Activated naive CD4-positive, alpha-beta T cell treated with anti-CD3 and anti-CD28 coated beads, Interleukin-2, amount 50 U/mL, for 24 hours (primary cell): ENCODE data around the gene STAG2.
"Not testable (repeated sequence)": the region's sequence is repeated elsewhere in the genome, so short reads cannot be mapped to it uniquely, and the experiment has no call there.

Experiments used
- H3K27ac Mint-ChIP-seq: one replicate; pipeline ENCODE4 v1.8.0; 2021; ENCODE audit warnings: mild to moderate bottlenecking, mixed read lengths
- H3K27me3 Mint-ChIP-seq: one replicate; pipeline ENCODE4 v1.8.0; 2021; ENCODE audit warnings: mixed read lengths
- H3K36me3 Mint-ChIP-seq: one replicate; pipeline ENCODE4 v1.8.0; 2021; ENCODE audit warnings: mixed read lengths
- H3K4me1 Mint-ChIP-seq: one replicate; pipeline ENCODE4 v1.8.0; 2021; ENCODE audit warnings: mixed read lengths
- H3K4me3 Mint-ChIP-seq: one replicate; pipeline ENCODE4 v1.8.0; 2021; ENCODE audit warnings: mild to moderate bottlenecking, mixed read lengths
- H3K9me3 Mint-ChIP-seq: one replicate; pipeline ENCODE4 v1.8.0; 2021; ENCODE audit warnings: mixed read lengths

Gene STAG2

DNA sequence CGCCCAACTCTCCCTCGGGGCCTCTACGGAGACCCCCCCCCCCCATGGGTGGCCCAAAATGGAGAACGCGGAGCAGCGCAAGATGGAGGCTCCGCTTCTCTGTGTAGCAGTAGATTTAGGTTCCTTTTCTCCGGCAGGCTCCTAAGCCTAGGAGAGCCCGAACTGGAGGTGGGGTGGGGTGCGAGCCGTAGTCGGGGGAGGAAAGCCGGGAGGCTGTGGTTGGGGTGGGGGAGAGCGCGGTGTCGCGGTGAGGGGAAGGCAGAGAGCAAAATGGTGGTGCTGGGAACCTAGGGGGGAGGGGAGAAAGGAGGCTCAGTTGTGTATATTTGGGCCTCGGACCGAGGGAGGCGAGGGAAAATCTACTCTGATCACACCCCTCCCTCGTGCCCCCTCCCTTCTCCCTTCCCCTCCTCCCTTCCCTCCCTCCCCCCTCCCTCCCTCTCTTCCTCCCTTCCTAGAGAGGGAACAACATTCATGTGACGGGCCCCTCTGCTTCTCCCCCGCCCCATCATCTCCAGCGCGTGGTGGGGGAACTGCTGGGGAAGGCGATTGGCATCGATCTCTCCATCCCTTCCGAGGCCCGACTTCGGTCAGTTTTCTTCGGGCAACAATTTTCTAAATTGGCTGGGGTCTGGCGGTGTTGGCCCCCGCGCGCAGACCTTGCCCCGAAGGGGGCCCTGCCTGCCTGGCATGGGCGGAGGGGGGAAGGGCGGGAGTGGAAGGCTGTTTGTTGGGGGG, at the start of gene STAG2:
TSS of gene STAG2 (plus strand) at position 439 of the 738 bp plus-strand sequence. CDS start 60,922 bp downstream, outside the sequence.
- Mint-ChIP-seq H3K9me3 (no peaks in the 10 kb centered on the region), H3K36me3 (no peaks in the 10 kb centered on the region), H3K4me3 (peak within 1 kb of the TSS; percentile 99), H3K27ac (peak within 1 kb of the TSS; percentile 99), H3K27me3 (no peaks in the 10 kb centered on the region), H3K4me1 (peaks cover 34% of the 10 kb centered on the region)

DNA sequence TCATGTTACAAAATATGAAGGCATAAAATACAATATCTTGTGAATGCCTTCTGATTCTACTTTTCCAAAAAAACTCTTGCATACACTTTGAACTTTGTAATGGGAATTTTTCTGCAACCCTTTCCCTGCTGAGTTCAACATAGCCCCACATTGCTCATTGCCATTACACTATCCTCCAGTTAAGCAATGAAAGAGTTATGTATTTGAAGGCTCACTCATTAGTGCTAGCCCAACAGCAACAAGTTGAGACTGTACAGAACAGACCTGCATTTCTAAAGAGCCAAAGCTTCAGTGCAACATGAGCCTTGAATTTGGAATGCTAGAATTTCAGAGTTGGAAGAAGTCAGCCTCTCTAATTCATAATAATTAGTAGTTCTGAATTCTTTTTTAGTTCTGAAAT, 44.4 kb upstream of the STAG2 start:
- Mint-ChIP-seq H3K36me3 (no peaks in the 10 kb centered on the region), H3K27ac (no peak overlapping the region), H3K27me3 (no peaks in the 10 kb centered on the region), H3K9me3 (no peaks in the 10 kb centered on the region), H3K4me3 (no peak overlapping the region), H3K4me1 (no peaks in the 10 kb centered on the region)

DNA sequence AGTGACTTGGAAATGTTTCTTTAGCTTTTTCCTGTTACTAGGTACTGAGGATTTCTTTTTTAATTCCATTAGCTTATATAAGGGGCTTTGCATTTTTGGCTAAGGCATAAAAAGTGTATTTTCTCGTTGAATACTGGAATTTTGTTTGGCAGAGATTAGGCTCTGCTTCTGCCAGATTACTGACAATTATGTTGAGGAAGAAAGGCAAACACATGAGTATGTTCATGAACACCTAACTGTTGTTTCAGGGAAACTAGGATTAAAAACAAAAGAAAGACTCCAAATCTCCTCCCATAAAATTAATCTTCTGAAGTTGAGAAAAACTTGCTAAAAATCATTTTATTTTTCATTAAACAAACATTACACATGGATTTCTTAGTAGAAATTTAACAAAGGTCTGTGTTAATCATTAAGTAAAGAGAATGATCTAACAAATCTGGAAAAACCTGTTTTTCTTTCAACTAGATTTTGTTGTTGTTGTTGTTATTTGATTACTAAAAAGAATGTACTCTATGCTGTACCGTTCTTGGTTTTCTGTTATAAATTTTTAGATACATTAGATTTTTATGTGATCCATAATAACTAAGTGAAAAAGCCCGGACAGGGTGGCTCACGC, 43.3 kb upstream of the STAG2 start:
- no peak overlapping the region for H3K4me3 Mint-ChIP-seq
- H3K27me3 Mint-ChIP-seq = no peaks in the 10 kb centered on the region
- no peaks in the 10 kb centered on the region for H3K9me3 Mint-ChIP-seq
- H3K36me3 Mint-ChIP-seq = no peaks in the 10 kb centered on the region
- no peaks in the 10 kb centered on the region for H3K4me1 Mint-ChIP-seq
- no peak overlapping the region for H3K27ac Mint-ChIP-seq

DNA sequence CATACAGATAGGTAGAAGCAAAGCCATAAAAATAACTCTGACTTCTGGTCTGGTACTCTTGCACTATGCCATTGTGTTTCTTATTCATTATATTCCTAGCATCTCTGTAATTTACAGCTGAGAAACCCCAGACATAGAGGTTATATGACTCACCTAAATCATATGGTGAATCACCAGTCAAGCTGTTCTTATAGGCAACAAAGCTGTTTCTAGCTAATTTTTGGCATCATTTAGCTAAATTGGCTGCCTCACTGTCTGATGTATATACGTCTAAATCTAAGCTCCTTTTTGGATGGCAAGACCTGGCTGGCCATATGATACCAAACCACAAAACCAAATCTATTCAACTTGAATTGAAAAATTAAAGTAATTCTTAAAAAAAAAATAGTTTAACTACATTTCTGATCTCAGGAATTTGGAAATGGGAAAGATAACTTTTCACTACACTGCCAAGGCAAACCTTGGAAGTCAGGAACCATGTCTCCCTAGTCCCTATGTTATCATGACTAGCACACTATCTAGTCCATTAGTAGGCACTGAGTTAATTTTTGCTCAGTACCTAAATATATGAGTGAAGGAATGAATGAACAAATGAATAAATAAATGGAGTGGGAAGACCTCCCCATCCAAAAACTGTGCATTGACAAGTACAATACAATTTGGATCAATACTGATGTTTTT, 41.3 kb upstream of the STAG2 start:
- Mint-ChIP-seq H3K4me3 (no peak overlapping the region), H3K9me3 (no peaks in the 10 kb centered on the region), H3K27me3 (no peaks in the 10 kb centered on the region), H3K36me3 (no peaks in the 10 kb centered on the region), H3K27ac (no peak overlapping the region), H3K4me1 (no peaks in the 10 kb centered on the region)

DNA sequence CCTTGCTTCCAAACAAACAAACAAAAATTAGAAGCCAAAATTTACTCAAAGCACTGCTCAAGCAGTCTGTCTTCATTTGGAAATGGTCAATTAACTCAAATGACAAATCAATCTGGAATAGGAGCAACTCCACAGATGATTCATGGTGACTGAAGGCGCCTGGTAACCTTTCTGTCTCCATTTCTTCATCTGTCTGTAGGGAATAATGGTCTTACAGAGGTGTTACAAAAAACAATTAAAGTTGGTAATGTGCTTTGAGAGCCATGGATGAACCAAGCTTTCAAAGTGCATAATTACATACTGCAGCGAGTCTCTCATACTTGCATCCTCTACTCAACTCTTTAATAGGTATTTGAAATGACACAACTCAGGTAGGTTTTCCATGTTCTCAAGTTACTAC, 38.3 kb upstream of the STAG2 start:
- no peaks in the 10 kb centered on the region for H3K9me3 Mint-ChIP-seq
- H3K27me3 Mint-ChIP-seq = no peaks in the 10 kb centered on the region
- H3K36me3 Mint-ChIP-seq = no peaks in the 10 kb centered on the region
- no peak overlapping the region for H3K4me3 Mint-ChIP-seq
- H3K27ac Mint-ChIP-seq = no peak overlapping the region
- no peaks in the 10 kb centered on the region for H3K4me1 Mint-ChIP-seq

DNA sequence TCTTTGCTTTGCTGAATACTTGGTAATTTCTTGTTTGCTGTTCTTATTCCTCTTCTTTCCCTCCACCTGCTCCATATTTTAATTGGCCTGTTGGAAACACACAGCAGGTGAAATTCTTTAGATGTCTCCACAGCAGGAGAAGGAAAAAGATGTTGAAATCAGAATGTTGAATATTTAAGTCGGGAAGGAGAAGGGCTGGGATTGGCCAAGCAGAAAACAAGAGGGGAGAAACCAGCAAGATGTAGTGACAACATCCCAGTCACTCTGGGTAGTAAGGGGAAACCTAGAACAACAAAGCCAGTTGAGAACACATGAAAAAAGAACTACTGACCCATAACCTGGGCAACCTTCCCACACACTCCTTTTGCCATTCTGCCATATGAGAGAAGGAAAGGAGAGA, 37.3 kb upstream of the STAG2 start:
- H3K27ac Mint-ChIP-seq = no peak overlapping the region
- no peaks in the 10 kb centered on the region for H3K36me3 Mint-ChIP-seq
- no peaks in the 10 kb centered on the region for H3K4me1 Mint-ChIP-seq
- no peak overlapping the region for H3K4me3 Mint-ChIP-seq
- H3K9me3 Mint-ChIP-seq = no peaks in the 10 kb centered on the region
- H3K27me3 Mint-ChIP-seq = no peaks in the 10 kb centered on the region

DNA sequence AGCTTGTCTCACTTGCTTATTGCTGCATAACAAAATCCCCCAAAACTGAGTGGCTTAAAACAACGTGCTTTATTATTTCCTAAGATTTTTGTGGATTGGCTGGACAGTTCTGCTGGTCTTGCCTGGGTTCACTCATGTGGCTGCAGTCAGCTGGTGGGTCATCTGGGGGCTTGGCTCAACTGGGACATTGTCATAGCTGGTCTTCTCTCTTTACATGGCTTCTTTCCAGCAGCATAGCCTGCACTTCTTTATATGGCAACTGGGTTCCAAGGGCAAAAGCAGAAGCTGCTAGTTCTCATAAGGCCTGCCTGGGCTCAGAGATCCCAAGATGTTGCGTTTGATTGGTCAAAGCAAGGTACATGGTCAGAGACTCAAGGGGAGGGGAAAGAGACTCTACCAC, 33.7 kb upstream of the STAG2 start:
- Mint-ChIP-seq H3K9me3 (no peaks in the 10 kb centered on the region), H3K4me1 (no peaks in the 10 kb centered on the region), H3K27ac (no peak overlapping the region), H3K27me3 (no peaks in the 10 kb centered on the region), H3K36me3 (no peaks in the 10 kb centered on the region), H3K4me3 (no peak overlapping the region)

DNA sequence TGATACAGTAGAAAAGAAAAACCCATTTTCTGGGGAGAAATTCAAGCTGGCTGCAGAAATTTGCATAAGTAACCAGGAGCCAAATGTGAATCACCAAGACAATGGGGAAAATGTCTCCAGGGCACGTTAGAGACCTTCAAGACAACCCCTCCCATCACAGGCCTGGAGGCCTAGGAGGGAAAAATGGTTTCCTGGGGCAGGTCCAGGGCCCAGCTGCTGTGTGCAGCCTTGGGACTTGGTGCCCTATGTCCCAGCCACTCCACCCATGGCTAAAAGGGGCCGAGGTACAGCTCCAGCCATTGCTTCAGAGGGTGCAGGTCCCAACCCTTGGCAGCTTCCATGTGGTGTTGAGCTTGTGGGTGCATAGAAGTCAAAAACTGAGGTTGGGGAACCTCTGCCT, 29.5 kb upstream of the STAG2 start:
- H3K4me3 Mint-ChIP-seq = not testable (repeated sequence)

DNA sequence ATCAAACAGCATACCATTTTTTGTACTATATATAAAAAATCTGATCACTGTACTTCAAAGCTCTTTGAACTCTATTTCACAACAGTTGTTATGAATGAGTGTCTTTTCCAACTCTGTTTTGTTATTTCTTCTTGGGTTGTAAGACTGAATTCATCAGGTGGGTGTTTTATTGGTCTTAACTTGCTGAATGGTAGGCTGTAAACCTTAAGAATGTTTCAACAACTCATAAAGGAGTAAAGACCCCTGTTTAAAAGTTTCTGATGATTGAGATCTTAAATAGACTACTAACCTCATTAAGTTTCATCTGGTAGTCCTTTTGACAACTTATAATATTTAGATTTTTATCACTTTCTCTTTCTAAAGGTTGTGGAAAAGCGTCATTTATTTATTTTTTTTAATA, 18.4 kb upstream of the STAG2 start:
- Mint-ChIP-seq H3K4me3 (no peak overlapping the region), H3K36me3 (no peaks in the 10 kb centered on the region), H3K4me1 (no peaks in the 10 kb centered on the region), H3K27me3 (no peaks in the 10 kb centered on the region), H3K9me3 (no peaks in the 10 kb centered on the region), H3K27ac (no peak overlapping the region)

More for the DNA sequence above, 29.5 kb upstream of the STAG2 start:
- not testable (repeated sequence) for H3K4me1 Mint-ChIP-seq, H3K9me3 Mint-ChIP-seq, H3K36me3 Mint-ChIP-seq, H3K27ac Mint-ChIP-seq, H3K27me3 Mint-ChIP-seq

DNA sequence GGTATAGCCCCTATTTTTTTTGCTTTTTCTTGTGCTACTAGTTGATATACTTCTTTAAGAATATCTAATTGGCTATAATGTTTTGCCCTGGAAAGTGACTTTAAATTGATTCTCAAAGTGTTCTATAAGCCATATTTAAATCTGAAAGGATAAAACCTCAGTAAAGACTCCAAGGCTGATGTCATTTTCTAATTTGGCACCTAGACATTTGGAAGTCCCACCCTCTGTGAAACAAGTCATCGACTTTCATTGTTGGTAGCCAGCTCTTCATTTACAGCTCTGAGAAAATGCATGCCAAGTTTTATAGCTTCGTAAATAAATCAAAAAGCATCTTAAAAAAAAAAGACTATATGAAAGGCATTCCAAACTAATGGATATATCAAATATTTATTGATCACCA, 18.0 kb upstream of the STAG2 start:
- Mint-ChIP-seq H3K4me1 (no peaks in the 10 kb centered on the region), H3K27ac (no peak overlapping the region), H3K9me3 (no peaks in the 10 kb centered on the region), H3K36me3 (no peaks in the 10 kb centered on the region), H3K4me3 (no peak overlapping the region), H3K27me3 (no peaks in the 10 kb centered on the region)

DNA sequence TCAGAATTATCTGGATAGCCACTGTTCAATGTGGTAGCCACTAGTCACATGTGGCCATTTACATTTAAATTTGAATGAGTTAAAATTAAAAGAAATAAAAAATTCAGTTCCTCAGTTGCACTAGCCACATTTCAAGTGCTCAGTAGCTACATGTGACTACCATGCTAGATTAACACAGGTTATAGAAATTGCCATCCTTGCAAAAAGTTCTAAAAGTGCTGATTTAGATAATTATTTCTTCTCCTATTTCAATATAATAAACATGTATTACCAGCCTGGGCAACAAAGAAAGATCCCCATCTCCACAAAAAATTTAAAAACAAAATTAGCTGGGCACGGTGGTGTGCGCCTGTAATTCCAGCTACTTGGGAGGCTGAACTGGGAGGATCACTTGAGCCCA, 11.7 kb upstream of the STAG2 start:
- Mint-ChIP-seq H3K27ac (no peak overlapping the region), H3K9me3 (no peaks in the 10 kb centered on the region), H3K27me3 (no peaks in the 10 kb centered on the region), H3K4me3 (no peak overlapping the region), H3K36me3 (no peaks in the 10 kb centered on the region), H3K4me1 (no peaks in the 10 kb centered on the region)

DNA sequence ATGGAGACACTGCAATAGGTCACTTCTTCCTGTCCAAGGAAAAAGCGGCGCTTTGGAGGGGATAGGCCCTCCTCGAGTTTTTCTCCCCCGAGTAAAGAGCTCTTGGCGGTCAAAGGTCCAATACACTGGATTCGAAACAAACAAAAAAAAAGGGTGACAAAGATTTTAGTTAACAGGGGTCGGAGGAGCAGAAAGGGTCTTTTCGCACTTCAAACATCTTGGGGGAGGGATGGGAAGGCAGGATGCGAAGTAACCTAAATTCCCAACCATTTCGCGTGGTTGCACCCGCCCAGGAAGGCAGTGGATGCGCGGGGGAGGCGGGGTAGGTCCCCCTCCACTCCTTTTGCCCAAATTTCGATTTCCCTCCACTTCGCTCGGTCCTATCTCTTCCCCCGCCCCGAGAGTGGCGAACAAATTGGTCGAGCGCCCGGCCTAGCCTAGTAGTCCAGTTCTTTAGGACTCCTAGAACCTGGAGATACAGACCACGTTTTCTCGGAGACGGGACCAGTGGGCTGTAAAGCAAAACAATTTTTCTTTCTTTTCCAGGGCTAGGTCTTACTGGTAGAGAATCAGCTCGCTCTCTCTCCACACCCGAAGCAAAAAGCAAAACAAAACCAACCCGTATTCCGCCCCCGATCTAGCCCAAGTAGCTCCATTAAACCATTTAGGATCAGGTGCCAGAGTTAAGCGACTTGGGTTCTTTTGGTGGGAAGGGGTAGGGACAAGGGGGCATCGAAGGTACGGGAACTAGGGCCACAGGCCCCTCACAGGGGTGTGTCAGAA, 2.0 kb upstream of the STAG2 start:
- Mint-ChIP-seq H3K9me3 (no peaks in the 10 kb centered on the region), H3K36me3 (no peaks in the 10 kb centered on the region), H3K27ac (peak overlapping the region; percentile 99), H3K27me3 (no peaks in the 10 kb centered on the region), H3K4me3 (peak overlapping the region; percentile 99), H3K4me1 (peaks cover 15% of the 10 kb centered on the region)

DNA sequence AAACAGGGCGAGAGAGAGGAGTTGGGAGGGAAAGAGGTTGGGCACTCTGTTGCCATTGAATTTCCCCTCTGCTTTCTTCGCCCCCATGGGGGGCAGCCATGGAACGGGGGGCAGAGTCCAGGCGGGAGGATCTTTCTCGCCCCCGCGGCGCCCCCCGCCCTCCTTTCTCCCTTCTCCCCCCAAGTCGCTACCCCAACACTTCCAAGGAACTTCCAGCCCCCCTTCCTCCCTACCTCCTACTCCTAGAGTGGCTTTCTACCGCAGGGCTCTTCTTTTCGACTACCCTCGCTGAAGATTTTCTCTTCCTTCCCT, 594 bp upstream of the STAG2 start:
- Mint-ChIP-seq H3K27ac (peak overlapping the region; percentile 99), H3K4me1 (peaks cover 30% of the 10 kb centered on the region), H3K4me3 (peak overlapping the region; percentile 99), H3K36me3 (no peaks in the 10 kb centered on the region), H3K27me3 (no peaks in the 10 kb centered on the region), H3K9me3 (no peaks in the 10 kb centered on the region)

DNA sequence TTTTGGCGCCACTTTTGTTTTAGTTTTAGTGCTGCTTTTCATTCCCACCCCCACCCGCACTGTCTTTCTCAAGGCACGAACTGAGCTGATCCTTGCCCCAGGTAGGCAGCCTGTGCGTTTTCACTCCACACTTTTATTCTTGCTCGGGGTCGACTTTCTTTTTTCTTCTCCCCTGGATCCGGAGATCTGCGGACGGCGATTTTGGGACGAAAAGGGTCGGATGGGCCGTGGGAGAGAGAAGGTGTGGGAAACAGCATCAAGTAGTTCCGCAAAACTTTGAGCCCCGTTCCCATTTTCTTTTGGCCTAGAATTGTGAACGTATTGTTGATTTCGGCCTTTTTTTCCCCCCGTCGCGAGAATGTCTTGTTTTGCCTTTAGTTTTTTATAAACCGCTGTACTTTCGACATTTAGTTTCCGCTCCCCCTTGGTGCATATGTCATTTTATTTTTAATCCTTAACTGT, 531 bp downstream of the STAG2 start:
- Mint-ChIP-seq H3K4me3 (peak overlapping the region; percentile 99), H3K27me3 (no peaks in the 10 kb centered on the region), H3K36me3 (no peaks in the 10 kb centered on the region), H3K27ac (peak overlapping the region; percentile 99), H3K4me1 (peaks cover 39% of the 10 kb centered on the region), H3K9me3 (no peaks in the 10 kb centered on the region)

DNA sequence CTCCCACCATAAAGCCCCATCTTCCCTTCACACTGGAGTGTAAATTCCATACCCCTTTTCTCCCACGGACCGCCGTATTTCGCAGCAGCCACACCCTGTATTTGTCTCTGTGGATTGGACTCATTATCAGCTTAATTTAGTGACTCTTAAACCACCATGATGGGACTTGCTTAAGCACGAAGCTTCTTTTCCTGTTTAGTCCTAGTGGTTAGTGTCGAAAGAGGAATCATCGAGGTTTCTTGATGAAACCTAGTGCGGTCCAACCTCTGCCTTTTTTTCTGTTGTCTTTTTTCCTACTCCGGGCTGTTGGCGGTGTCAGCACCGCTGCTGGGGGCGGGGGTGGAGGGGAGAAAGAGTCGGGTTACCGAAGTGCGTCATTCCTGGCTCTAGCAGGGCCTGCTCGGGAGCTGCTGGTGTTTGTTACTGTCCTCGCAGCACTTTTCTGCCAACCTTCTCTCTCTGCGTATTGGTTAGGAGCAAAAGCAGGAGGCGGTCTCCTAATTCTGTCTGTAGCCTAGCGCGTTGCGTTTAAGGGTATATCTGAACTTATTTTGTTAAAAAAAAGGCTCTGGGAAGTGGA, 1.4 kb downstream of the STAG2 start:
- H3K36me3 Mint-ChIP-seq = no peaks in the 10 kb centered on the region

More for the DNA sequence above, 1.4 kb downstream of the STAG2 start:
- peak overlapping the region; percentile 99 for H3K27ac Mint-ChIP-seq
- peak overlapping the region; percentile 99 for H3K4me3 Mint-ChIP-seq
- peaks cover 44% of the 10 kb centered on the region for H3K4me1 Mint-ChIP-seq
- no peaks in the 10 kb centered on the region for H3K27me3 Mint-ChIP-seq
- no peaks in the 10 kb centered on the region for H3K9me3 Mint-ChIP-seq
